Measurements from ENCODE around the gene DLGAP1.
"Not testable (repeated sequence)": the region's sequence is repeated elsewhere in the genome, so short reads cannot be mapped to it uniquely, and the experiment has no call there.

- TF ChIP-seq POLR2A, POLR2AphosphoS5, CTCF (IDR thresholded peaks at IDR 0.05): not testable (repeated sequence)
Measured at GRCh38 chr18:3601106-3601755, 853.9 kb downstream of the DLGAP1 start.
